Bronchial epithelial cell (primary cell): Measurements from ENCODE around the gene CCDC71. TPM values are rescaled to one million over a fixed set of nuclear protein-coding genes. Genes with fewer than 3 reads are reported as not detected.

Source experiments
- DNase-seq: peaks from one replicate; pipeline ENCODE4 v3.0.0-alpha.2; 2010; ENCODE audit warnings: low read depth
- FAIRE-seq: peaks from 2 replicates; lab custom pipeline; 2011; peaks lifted over from hg19 to GRCh38; lab: Jason Lieb, UNC
- H3K27me3 ChIP-seq: 2 replicates; pipeline ENCODE4 v1.5.1; 2011; ENCODE audit warnings: low read length; ENCODE audit not compliant: control insufficient read depth, insufficient read depth
- H3K36me3 ChIP-seq: 2 replicates; pipeline ENCODE4 v1.5.1; 2011; ENCODE audit warnings: low read length; ENCODE audit not compliant: control insufficient read depth, insufficient read depth
- H3K4me3 ChIP-seq: 2 replicates; pipeline ENCODE4 v1.5.1; 2011; ENCODE audit warnings: mild to moderate bottlenecking, low read depth, low read length, control low read depth
- CTCF ChIP-seq: IDR thresholded peaks from 2 replicates; pipeline ENCODE4 v1.5.1; 2011; ENCODE audit warnings: mild to moderate bottlenecking, moderate library complexity, low read length, control low read depth, inconsistent platforms; ENCODE audit not compliant: insufficient read depth, severe bottlenecking
- total RNA-seq: library from RNA; depleted of rRNA; stranded (reverse); fragments of >200 nt; gene quantifications from 2 replicates; pipeline ENCODE4 v1.2.1, GENCODE V29; 2014

The CCDC71 gene
- total RNA-seq, 1 donor from 2014 or later = 19.5 TPM

DNA sequence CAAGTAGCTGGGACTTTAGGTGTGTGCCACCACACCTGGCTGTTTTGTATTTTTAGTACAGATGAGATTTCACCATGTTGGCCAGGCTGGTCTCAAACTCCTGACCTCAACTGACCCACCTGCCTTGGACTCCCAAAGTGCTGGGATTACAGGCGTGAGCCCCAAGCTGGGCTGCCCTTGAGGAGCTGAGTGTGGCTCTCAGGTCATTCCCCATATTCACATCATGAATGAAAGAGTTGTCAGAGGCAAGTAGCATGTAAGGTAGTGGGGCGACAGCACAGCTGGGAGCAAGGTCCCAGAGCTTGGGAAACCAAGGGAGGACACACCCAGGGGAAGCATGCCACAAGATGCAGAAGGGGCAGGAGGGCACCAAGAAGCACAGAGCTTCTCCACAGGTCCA lies 4.9 kb downstream of the CCDC71 start:
- FAIRE-seq (peak; percentile 32), DNase-seq (no peak)
- Histone ChIP-seq H3K36me3 (peaks cover 16% of the 10 kb centered on the region), H3K27me3 (no peaks in the 10 kb centered on the region), H3K4me3 (no peak overlapping the region)
- TF ChIP-seq CTCF = no peak

GRCh38 chr3:49158792-49159191 lies 7.3 kb downstream of the CCDC71 start:
- H3K27me3 ChIP-seq = no peaks in the 10 kb centered on the region
- peaks cover 13% of the 10 kb centered on the region for H3K36me3 ChIP-seq
- no peak for DNase-seq
- FAIRE-seq = no peak
- no peak overlapping the region for H3K4me3 ChIP-seq
- no peak for TF ChIP-seq CTCF

GRCh38 chr3:49158103-49158709 lies 7.9 kb downstream of the CCDC71 start:
- TF ChIP-seq CTCF = peak; percentile 59
- DNase-seq = peak; percentile 34
- FAIRE-seq = no peak
- H3K27me3 ChIP-seq = no peaks in the 10 kb centered on the region
- H3K4me3 ChIP-seq = no peak overlapping the region
- peaks cover 9% of the 10 kb centered on the region for H3K36me3 ChIP-seq

DNA sequence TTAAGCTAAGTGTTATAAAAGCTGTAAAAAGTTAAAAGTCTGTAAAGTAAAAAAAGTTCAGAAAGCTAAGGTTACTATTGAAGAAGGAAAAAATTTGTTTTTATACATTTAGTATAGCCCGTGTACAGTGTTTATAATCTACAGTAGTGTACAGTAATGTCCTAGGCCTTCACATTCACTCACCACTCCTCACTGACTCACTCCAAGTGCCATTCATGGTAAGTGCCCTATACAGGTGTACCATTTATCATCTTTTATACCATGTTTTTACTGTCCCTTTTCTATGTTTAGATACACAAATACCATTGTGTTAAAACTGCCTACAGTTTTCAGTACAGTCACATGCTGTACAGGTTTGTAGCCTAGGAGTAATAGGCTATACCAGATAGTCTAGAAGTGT lies 8.8 kb downstream of the CCDC71 start:
- H3K27me3 ChIP-seq = no peaks in the 10 kb centered on the region
- H3K4me3 ChIP-seq = no peak overlapping the region
- no peak for FAIRE-seq
- peak; percentile 34 for DNase-seq
- H3K36me3 ChIP-seq = peaks cover 3% of the 10 kb centered on the region
- no peak for TF ChIP-seq CTCF

DNA sequence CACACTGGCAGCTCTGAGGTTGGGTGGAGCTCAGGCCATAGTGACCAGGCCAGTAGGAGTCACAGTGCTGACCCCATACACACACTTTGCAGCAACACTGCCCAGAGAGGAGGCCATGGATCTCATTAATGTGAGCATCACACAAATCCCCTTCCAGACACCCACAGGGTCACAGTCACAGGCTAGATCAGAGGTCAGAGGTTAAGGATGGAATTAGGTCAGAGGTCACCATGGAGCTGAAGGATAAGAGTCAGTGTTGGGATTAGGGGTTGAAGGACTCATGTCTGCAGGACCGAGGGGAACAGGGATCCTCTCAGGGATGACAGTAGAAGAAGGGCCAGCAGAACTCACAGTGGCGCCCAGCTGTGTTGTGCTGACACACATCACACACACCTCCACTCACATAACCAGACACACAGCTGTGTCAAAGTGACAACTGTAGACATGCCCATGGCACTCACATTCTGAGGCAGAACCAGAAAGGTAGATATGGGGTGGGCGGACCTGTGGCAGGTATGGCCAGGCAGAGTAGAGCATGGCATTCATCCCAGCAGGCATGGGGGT lies 12.7 kb downstream of the CCDC71 start:
- Histone ChIP-seq H3K27me3 (no peaks in the 10 kb centered on the region), H3K36me3 (no peaks in the 10 kb centered on the region), H3K4me3 (no peak overlapping the region)
- TF ChIP-seq CTCF = no peak
- no peak for DNase-seq
- peak; percentile 40 for FAIRE-seq

- DNase-seq (no peak), FAIRE-seq (no peak)
- Histone ChIP-seq H3K4me3 (no peak overlapping the region), H3K36me3 (no peaks in the 10 kb centered on the region), H3K27me3 (no peaks in the 10 kb centered on the region)
- no peak for TF ChIP-seq CTCF
Measured at GRCh38 chr3:49151610-49152009, 14.5 kb downstream of the CCDC71 start.
